Immature natural killer cell (primary cell): Measurements from ENCODE around the gene CYP4F8. TPM values are rescaled to one million over a fixed set of nuclear protein-coding genes. Genes with fewer than 3 reads are reported as not detected.

Source experiments
- DNase-seq, 3 donors: peaks; one replicate each; pipeline ENCODE4 v3.0.0; 2022; ENCODE audit warnings: mixed read lengths in 1 of 3
- H3K27ac Mint-ChIP-seq, 6 donors: one replicate each; pipeline ENCODE4 v1.8.0; 2020; ENCODE audit warnings: mixed read lengths in 6 of 6, mild to moderate bottlenecking in 5 of 6, inconsistent platforms in 4 of 6, moderate library complexity in 3 of 6
- H3K27me3 Mint-ChIP-seq, 3 donors: one replicate each; pipeline ENCODE4 v1.8.0; 2020 to 2021; ENCODE audit warnings: low read depth in 3 of 3, mild to moderate bottlenecking in 3 of 3, mixed read lengths in 3 of 3, moderate library complexity in 3 of 3, inconsistent platforms in 1 of 3
- H3K36me3 Mint-ChIP-seq, 3 donors: one replicate each; pipeline ENCODE4 v1.8.0; 2020; ENCODE audit warnings: mixed read lengths in 3 of 3, inconsistent platforms in 2 of 3, mild to moderate bottlenecking in 2 of 3
- H3K4me1 Mint-ChIP-seq, 2 donors: one replicate each; pipeline ENCODE4 v1.8.0; 2020; ENCODE audit warnings: inconsistent platforms in 2 of 2, mild to moderate bottlenecking in 2 of 2, mixed read lengths in 2 of 2, moderate library complexity in 1 of 2
- H3K4me3 Mint-ChIP-seq, 5 donors: one replicate each; pipeline ENCODE4 v1.8.0; 2020; ENCODE audit warnings: mild to moderate bottlenecking in 5 of 5, mixed read lengths in 5 of 5, inconsistent platforms in 3 of 5, moderate library complexity in 3 of 5
- H3K9me3 Mint-ChIP-seq, 6 donors: one replicate each; pipeline ENCODE4 v1.8.0; 2020; ENCODE audit warnings: mild to moderate bottlenecking in 6 of 6, mixed read lengths in 6 of 6, inconsistent platforms in 4 of 6, moderate library complexity in 3 of 6
- polyA plus RNA-seq, 3 donors: library from polyadenylated mRNA; unstranded; fragments of 300-500 nt; fragmentation: Illumina TruSeq; gene quantifications; one replicate each; pipeline ENCODE4 v1.2.3, GENCODE V29; 2021

CYP4F8 gene, protein sequence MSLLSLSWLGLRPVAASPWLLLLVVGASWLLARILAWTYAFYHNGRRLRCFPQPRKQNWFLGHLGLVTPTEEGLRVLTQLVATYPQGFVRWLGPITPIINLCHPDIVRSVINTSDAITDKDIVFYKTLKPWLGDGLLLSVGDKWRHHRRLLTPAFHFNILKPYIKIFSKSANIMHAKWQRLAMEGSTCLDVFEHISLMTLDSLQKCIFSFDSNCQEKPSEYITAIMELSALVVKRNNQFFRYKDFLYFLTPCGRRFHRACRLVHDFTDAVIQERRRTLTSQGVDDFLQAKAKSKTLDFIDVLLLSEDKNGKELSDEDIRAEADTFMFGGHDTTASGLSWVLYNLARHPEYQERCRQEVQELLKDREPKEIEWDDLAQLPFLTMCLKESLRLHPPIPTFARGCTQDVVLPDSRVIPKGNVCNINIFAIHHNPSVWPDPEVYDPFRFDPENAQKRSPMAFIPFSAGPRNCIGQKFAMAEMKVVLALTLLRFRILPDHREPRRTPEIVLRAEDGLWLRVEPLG
- polyA plus RNA-seq, result not detected

DNA sequence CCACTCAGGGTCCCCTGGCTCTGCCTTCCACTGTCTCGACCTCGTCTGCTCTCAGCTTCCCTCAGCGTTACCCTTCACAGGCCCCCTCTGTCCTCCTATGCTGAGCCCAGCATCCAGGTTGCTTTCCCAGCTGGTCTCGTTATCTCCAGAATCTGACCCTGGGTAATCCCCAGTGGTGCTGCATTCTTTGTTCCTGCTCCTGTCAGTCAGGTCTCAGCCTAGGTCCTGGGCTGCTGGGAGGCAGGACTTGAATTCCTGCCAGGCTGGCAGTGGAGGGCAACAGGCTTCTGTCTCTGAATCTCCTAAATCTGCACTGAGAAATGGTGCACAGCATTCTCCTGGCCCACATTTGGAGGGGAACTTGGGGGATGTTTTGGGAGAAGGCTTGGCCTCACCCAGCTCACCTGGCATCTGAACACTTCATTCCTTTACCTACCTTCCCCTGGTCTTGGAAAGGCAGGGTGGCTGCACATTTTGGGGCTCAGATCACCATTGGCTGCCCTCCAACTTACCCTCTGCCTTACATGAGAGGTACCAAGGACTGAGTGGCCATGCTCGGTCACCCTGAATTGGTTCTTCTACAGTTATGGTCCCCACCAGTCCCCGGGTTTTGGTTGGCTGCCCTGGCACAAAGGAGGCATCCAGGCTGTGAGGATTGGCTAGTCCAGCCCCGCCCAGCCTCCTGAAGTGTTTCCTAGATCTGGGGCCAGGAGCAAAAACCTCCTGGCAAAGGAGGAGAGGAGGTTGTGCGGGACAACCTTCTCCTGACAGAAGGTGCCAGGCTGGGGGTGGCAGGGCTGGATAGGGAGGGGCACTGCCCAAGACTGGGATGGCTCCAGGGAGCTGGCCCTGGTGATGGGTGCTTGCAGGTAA is at the start of gene CYP4F8:
Gene CYP4F8, plus strand, starts transcription at position 712 of the 873 bp plus-strand sequence. CDS start 399 bp downstream, outside the sequence.
- Mint-ChIP-seq H3K9me3 (no peaks in the 10 kb centered on the region), H3K4me1 (no peaks in the 10 kb centered on the region), H3K27ac (no peak within 1 kb of the TSS), H3K27me3 (peaks cover 2 to 12% (median 3%) of the 10 kb centered on the region in 3 donors), H3K36me3 (no peaks in the 10 kb centered on the region), H3K4me3 (no peak within 1 kb of the TSS)
- DNase-seq, result no peak

DNA sequence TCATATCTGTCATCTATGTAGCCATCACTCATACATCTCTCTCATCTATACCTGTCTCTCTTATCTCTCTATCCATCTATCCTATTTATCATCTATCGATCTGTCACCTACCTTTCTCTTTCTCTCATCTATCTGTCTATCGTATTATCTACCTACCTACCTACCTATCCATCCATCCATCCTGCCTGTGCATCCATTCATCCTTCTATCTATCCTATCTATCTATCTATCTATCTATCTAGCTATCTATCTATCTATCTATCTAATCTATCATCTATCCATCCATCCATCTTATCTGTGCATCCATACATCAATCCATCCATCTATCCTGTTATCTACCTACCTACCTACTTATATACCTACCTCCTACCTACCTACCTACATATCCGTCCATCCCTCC is 44.6 kb upstream of the CYP4F8 start:
- H3K9me3 Mint-ChIP-seq, result no peaks in the 10 kb centered on the region
- H3K27me3 Mint-ChIP-seq, result peaks cover 4 to 29% (median 6%) of the 10 kb centered on the region in 3 donors
- no peaks in the 10 kb centered on the region for H3K36me3 Mint-ChIP-seq
- H3K27ac Mint-ChIP-seq, result no peak overlapping the region
- H3K4me3 Mint-ChIP-seq, result no peak overlapping the region
- no peak for DNase-seq
- H3K4me1 Mint-ChIP-seq, result no peaks in the 10 kb centered on the region

DNA sequence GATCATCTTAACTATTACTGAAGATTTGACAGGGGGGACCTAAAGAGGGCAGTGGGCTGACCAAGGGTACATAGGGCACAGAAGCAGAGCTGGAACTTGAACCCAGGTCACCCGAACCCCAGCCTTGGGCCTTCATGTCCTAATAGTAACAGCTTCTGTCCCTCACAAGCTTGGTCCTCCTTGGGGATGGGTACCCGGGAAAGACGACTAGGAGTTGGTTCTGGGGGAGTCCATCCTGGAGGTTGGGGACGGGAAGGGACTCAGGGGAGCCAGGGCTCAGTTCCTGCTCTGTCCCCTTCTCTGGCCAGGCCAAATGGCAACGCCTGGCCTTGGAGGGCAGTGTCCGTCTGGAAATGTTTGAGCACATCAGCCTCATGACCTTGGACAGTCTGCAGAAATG is 39.6 kb upstream of the CYP4F8 start:
- H3K9me3 Mint-ChIP-seq, result no peaks in the 10 kb centered on the region
- DNase-seq, result no peak
- H3K27ac Mint-ChIP-seq, result no peak overlapping the region
- H3K4me3 Mint-ChIP-seq, result no peak overlapping the region
- no peaks in the 10 kb centered on the region for H3K36me3 Mint-ChIP-seq
- H3K4me1 Mint-ChIP-seq, result no peaks in the 10 kb centered on the region
- H3K27me3 Mint-ChIP-seq, result peaks cover 2 to 11% (median 3%) of the 10 kb centered on the region in 3 donors

DNA sequence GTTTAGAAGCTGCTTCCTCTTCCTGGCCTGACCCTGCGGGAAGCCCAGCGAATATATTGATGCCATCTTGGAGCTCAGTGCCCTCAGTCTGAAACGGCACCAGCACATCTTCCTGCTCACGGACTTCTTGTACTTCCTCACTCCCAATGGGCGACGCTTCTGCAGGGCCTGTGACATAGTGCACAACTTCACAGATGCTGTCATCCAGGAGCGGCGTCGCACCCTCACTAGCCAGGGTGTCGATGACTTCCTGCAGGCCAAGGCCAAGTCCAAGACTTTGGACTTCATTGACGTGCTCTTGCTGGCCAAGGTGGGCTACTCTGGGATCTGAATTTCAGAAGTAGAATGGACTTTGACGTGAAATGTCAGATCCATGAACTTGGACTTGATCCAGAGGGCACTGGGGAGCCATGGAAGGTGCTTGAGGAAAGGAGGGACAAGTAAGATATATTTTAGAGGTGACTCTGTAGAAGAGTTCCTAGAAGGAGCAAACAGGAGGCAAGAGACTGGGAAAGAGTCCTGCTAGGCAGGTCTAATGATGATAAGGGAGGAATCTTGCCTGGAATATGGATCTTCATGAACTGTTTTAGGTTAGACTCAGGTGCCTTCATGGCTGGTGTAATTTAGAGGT is 38.4 kb upstream of the CYP4F8 start:
- no peaks in the 10 kb centered on the region for H3K36me3 Mint-ChIP-seq
- H3K4me1 Mint-ChIP-seq, result no peaks in the 10 kb centered on the region
- H3K4me3 Mint-ChIP-seq, result no peak overlapping the region
- H3K27ac Mint-ChIP-seq, result no peak overlapping the region
- no peaks in the 10 kb centered on the region for H3K9me3 Mint-ChIP-seq
- no peak for DNase-seq
- peaks cover 0 to 7% (median 3%) of the 10 kb centered on the region in 3 donors for H3K27me3 Mint-ChIP-seq

DNA sequence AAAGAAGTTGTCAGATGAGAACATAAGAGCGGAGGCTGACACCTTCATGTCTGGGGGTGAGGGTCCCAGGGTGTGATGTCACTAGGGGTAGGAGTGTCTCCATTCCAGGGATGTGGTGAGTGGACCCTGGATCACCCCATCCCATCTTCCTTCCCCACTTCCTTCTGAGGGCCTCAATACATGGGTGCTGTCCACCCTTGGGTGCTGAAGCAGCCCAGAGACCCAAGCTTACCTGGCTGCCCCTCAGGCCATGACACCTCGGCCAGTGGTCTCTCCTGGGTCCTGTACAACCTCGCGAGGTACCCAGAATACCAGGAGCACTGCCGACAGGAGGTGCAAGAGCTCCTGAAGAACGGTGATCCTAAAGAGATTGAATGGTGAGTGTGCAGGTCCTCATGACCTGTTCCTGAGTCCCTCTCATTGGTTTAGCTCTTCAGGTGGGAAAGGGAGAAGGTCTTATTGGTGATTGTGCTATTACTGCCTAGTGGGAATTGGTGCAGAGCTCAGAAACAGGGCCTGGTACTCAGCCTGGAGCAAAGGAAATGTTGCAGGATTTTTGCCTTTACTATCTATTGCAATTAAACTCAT is 37.7 kb upstream of the CYP4F8 start:
- Mint-ChIP-seq H3K27me3 (peaks cover 0 to 3% (median 3%) of the 10 kb centered on the region in 3 donors), H3K4me1 (no peaks in the 10 kb centered on the region), H3K36me3 (no peaks in the 10 kb centered on the region), H3K27ac (no peak overlapping the region), H3K4me3 (no peak overlapping the region), H3K9me3 (no peaks in the 10 kb centered on the region)
- DNase-seq, result no peak

DNA sequence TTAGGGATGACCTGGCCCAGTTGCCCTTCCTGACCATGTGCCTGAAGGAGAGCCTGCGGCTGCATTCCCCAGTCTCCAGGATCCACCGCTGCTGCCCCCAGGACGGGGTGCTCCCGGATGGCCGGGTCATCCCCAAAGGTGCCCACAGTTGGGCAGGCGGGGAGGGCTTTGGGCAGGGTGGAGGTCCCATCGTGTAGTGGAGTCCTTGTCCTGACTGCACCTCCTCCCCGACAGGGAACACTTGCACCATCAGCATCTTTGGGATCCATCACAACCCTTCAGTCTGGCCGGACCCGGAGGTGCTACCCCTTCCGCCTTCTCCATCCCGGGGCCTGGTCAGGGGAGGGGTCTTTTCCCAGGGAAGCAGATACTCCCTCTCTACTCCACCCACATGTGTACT is 31.7 kb upstream of the CYP4F8 start:
- no peak overlapping the region for H3K4me3 Mint-ChIP-seq

DNA sequence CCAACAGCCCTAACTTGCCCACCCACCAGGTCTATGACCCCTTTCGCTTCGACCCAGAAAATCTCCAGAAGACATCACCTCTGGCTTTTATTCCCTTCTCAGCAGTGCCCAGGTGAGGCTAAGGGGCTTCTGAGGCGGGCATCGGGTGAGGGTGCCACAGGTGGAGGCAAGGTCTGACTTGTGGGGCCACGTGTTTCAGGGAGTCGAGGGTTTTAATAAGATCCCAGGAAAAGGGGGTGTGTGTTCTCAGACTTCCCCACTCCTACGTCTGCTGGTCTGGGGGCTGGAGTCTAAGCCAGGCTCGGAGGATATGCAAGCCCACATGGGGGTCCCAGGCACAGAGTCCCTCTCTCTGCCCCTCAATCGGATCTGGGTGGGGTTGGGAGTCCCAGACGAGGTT is 30.9 kb upstream of the CYP4F8 start:
- DNase-seq, result no peak
- Mint-ChIP-seq H3K4me3 (peak overlapping the region in 1 of 5 donors; percentile 42), H3K36me3 (no peaks in the 10 kb centered on the region), H3K9me3 (no peaks in the 10 kb centered on the region), H3K4me1 (no peaks in the 10 kb centered on the region), H3K27ac (no peak overlapping the region), H3K27me3 (peaks cover 1 to 8% (median 4%) of the 10 kb centered on the region in 3 donors)

More for the DNA sequence above, 31.7 kb upstream of the CYP4F8 start:
- DNase-seq, result no peak
- Mint-ChIP-seq H3K27me3 (peaks cover 1 to 6% (median 4%) of the 10 kb centered on the region in 3 donors), H3K27ac (no peak overlapping the region), H3K4me1 (no peaks in the 10 kb centered on the region), H3K36me3 (no peaks in the 10 kb centered on the region), H3K9me3 (no peaks in the 10 kb centered on the region)

DNA sequence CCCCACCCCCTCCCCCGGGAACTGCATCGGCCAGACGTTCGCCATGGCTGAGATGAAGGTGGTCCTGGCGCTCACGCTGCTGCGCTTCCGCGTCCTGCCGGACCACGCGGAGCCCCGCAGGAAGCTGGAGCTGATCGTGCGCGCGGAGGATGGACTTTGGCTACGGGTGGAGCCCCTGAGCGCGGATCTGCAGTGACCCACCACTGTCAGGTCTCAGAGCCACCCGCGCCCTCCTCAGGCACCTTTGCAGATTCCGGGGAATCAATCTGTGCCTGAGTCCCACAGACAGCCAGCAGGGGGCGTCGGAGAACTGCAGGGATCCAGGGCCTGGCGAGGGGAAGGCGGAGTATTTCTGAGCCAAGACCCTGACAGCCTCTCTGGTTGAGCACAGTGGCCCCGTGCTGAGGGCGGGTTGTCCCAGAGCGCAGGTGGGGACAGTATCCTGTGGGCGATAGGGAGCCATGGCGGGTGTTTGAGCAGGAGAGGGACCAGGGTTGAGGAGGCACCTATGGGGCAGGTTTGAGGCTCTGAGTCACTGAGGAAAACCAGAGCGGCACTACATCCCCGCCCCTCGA is 30.4 kb upstream of the CYP4F8 start:
- Mint-ChIP-seq H3K4me1 (no peaks in the 10 kb centered on the region), H3K4me3 (peak overlapping the region; percentile 4 to 42 (median 36)), H3K27ac (no peak overlapping the region), H3K36me3 (no peaks in the 10 kb centered on the region), H3K9me3 (no peaks in the 10 kb centered on the region), H3K27me3 (peaks cover 1 to 9% (median 4%) of the 10 kb centered on the region in 3 donors)
- peak; percentile 54 to 66 (median 61) for DNase-seq

DNA sequence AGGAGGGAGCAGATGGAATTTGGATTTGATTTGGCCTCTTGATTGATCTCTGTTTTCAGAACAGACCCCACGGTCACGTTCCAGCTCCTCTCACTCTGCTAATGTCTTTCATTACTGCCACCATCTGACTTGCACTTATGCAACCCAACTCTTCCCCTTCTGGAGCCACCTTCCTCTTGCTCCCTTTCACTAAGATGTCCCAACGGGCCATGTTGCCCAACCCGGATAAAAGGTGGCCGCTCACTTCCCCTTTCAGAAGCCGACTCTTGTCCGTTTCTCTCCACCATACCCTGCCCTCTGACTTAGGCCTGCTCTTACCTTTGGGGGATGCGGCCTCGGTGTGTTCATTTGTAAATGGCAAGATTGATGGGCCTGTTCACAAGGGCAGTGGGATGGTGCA is 27.4 kb upstream of the CYP4F8 start:
- Mint-ChIP-seq H3K27me3 (peaks cover 4 to 17% (median 5%) of the 10 kb centered on the region in 3 donors), H3K36me3 (no peaks in the 10 kb centered on the region), H3K4me3 (no peak overlapping the region), H3K4me1 (no peaks in the 10 kb centered on the region), H3K9me3 (no peaks in the 10 kb centered on the region), H3K27ac (no peak overlapping the region)
- DNase-seq, result no peak

DNA sequence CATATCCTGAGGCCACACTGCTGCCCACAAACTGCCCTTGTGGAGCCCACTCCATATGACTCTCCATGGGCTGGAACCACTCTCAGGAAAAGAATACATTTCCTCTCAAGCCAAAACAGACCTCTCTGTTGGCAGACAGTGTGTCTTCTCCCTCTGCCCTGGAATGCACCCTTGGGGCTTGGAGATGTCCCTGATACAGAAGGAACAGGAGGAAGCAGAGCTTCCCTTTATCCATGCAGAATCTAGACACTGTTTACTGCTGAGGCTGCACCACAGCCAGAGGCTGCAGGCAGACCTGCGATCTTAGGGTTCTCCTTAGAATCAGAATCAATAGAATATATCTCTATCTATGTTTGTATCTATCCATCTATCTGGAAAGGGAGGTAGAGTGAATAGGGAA is 26.8 kb upstream of the CYP4F8 start:
- Mint-ChIP-seq H3K27ac (no peak overlapping the region), H3K9me3 (no peaks in the 10 kb centered on the region), H3K4me3 (no peak overlapping the region), H3K27me3 (peaks cover 4 to 17% (median 5%) of the 10 kb centered on the region in 3 donors), H3K36me3 (no peaks in the 10 kb centered on the region), H3K4me1 (no peaks in the 10 kb centered on the region)
- no peak for DNase-seq

DNA sequence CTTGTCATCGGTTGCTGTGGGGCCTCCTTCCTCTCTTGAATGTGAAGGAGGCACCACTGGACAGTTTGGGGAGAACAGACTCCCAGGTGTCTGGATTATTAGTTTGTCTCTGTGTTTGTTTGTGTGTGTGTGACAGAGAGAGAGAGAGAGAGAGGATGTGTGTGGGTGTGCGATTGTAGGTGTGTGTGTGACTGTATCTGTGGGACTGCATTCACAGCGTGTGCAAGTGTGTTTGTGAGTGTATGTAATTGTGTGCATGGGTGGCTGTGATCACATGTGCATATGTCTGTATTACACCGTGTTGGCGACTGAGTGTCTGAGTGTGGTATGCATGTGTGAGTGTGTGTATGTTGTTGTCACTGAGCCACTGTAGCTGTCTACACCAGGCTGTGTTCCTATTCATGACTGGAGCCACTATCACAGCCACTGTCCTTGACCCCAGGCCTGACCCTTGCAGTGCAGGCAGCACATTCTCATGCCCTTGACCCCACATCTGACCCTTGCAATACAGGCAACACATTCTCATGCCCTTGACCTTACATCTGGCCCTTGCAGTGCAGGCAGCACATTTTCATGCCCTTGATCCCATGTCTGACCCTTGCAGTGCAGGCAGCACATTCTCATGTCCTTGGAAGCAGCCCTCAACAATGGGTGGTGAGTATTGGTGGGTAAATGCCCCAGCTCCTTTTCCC is 25.1 kb upstream of the CYP4F8 start:
- peaks cover 8 to 17% (median 10%) of the 10 kb centered on the region in 3 donors for H3K27me3 Mint-ChIP-seq
- DNase-seq, result no peak
- H3K4me1 Mint-ChIP-seq, result no peaks in the 10 kb centered on the region
- H3K9me3 Mint-ChIP-seq, result no peaks in the 10 kb centered on the region
- no peak overlapping the region for H3K4me3 Mint-ChIP-seq
- no peaks in the 10 kb centered on the region for H3K36me3 Mint-ChIP-seq
- H3K27ac Mint-ChIP-seq, result no peak overlapping the region

DNA sequence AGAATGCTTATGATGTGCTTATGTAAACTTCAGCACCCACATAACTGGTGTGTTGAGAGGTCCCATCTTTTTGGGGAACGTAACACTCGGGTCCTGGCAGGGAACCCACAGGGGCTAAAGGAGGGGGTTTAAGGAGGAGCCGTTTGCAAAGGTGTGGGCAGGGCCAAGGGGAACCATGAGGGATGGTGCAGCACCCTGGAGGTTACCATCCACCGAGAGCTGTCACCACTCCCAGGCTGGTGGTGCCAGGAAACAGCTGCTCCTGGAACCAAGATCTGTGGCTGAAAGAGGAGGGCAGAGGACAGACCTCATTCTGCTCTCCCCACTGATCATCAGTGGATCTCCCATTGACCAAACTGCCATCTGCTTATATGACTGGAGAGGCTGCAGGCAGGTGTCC is 23.2 kb upstream of the CYP4F8 start:
- Mint-ChIP-seq H3K27me3 (peaks cover 10 to 21% (median 12%) of the 10 kb centered on the region in 3 donors), H3K36me3 (no peaks in the 10 kb centered on the region), H3K4me3 (no peak overlapping the region), H3K27ac (no peak overlapping the region), H3K4me1 (no peaks in the 10 kb centered on the region), H3K9me3 (peaks cover 0 to 8% (median 4%) of the 10 kb centered on the region in 6 donors)
- DNase-seq, result no peak
